ENCODE data around the gene RPS13. TPM values are rescaled to one million over a fixed set of nuclear protein-coding genes. Genes with fewer than 3 reads are reported as not detected.
A peak's percentile ranks its signal among the peaks of the same experiment; 100 is the strongest.

The RPS13 gene
- total and polyA plus RNA-seq, 9 of the 15 experiments (the other 6 are each of a cell fraction or from before 2014, with no cell fraction given) = 1,267 to 3,714 (median 1,762) TPM

DNA sequence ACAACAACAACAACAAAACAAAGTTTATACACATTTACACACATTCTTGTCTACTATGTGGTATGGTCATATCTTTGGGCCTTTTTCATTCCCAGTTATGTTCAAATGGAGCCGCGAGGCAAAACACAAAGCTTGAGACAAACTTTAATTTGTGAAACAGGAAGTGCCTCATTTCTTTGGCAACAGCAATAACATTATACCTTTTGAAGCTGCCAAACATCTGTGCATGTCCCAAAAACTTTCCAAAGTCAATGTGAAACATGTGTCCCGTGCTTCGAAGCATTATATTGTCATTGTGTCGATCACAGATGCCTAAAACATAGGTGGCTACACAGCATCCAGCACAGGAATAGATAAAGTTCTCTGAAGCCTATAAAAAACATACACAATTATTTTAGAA lies 25.0 kb upstream of the RPS13 start:
- ATAC-seq = no peak
- H3K27ac ChIP-seq (ENCODE audit: extremely low read depth, low read depth, low read length) = no peak overlapping the region
- no peaks in the 10 kb centered on the region for H3K9me1 ChIP-seq (ENCODE audit: control insufficient read depth, insufficient read depth, low read length)
- H4K20me1 ChIP-seq (replicated peaks; ENCODE audit: control insufficient read depth, insufficient read depth, low read length) = no peaks in the 10 kb centered on the region
- TF ChIP-seq SPI1 (IDR thresholded peaks at IDR 0.05; ENCODE audit: borderline replicate concordance, low read depth, low read length) = peak; percentile 55; the same call in 1 of the 2 replicates
- TF ChIP-seq, protein P1, sequence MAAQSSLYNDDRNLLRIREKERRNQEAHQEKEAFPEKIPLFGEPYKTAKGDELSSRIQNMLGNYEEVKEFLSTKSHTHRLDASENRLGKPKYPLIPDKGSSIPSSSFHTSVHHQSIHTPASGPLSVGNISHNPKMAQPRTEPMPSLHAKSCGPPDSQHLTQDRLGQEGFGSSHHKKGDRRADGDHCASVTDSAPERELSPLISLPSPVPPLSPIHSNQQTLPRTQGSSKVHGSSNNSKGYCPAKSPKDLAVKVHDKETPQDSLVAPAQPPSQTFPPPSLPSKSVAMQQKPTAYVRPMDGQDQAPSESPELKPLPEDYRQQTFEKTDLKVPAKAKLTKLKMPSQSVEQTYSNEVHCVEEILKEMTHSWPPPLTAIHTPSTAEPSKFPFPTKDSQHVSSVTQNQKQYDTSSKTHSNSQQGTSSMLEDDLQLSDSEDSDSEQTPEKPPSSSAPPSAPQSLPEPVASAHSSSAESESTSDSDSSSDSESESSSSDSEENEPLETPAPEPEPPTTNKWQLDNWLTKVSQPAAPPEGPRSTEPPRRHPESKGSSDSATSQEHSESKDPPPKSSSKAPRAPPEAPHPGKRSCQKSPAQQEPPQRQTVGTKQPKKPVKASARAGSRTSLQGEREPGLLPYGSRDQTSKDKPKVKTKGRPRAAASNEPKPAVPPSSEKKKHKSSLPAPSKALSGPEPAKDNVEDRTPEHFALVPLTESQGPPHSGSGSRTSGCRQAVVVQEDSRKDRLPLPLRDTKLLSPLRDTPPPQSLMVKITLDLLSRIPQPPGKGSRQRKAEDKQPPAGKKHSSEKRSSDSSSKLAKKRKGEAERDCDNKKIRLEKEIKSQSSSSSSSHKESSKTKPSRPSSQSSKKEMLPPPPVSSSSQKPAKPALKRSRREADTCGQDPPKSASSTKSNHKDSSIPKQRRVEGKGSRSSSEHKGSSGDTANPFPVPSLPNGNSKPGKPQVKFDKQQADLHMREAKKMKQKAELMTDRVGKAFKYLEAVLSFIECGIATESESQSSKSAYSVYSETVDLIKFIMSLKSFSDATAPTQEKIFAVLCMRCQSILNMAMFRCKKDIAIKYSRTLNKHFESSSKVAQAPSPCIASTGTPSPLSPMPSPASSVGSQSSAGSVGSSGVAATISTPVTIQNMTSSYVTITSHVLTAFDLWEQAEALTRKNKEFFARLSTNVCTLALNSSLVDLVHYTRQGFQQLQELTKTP (IDR thresholded peaks at IDR 0.05; ENCODE audit: low read depth in 1 of 2, partially characterized antibody in 2 of 2) = no peak
- no peaks in the 10 kb centered on the region for H3K27me3 ChIP-seq (ENCODE audit: control insufficient read depth in 2 of 2, insufficient read depth in 2 of 2, low read length in 2 of 2)
- H3K79me2 ChIP-seq (ENCODE audit: control insufficient read depth, insufficient read depth, low read length) = no peaks in the 10 kb centered on the region
- H3K36me3 ChIP-seq (ENCODE audit: control insufficient read depth, insufficient read depth, low read length) = peaks cover 44% of the 10 kb centered on the region
- no peak for DNase-seq (ENCODE audit: extremely low read depth in 1 of 4, low spot score in 3 of 4)
- no peaks in the 10 kb centered on the region for H3K4me1 ChIP-seq (replicated peaks in 1 of 2; ENCODE audit: control insufficient read depth in 2 of 2, insufficient read depth in 2 of 2, low read length in 2 of 2)
- no peak overlapping the region for H2AFZ ChIP-seq (ENCODE audit: low read depth, low read length)
- H3K9ac ChIP-seq (ENCODE audit: insufficient read depth in 1 of 2, low read depth in 2 of 2, low read length in 2 of 2) = no peak overlapping the region
- WGBS (ENCODE audit: insufficient coverage, low coverage, missing lambda C conversion rate) = 97% methylated on average over 5 of the region's 5 CpGs
- intact Hi-C loops (cut with micrococcal nuclease) (no loop called here), in situ Hi-C loops (cut with MboI) (no loop called here)
- no peak overlapping the region for H3K4me2 ChIP-seq (ENCODE audit: insufficient read depth, low read length)
- no peaks in the 10 kb centered on the region for H3K9me3 ChIP-seq (replicated peaks; ENCODE audit: control insufficient read depth, insufficient read depth, low read depth, low read length)
- no TSS peak for BruUV-seq (replicated peaks)
- no peak overlapping the region for H3K4me3 ChIP-seq
- CTCF ChIA-PET (ENCODE audit: low intra/inter-chr PET ratio) = no interaction called here
- FAIRE-seq = no peak
- POLR2A ChIA-PET = interaction anchor here (1.2 kb wide), 1 partner anchor 25 kb away, joined by 4 read pairs; the partner anchor contains the start of gene RPS13
